GM19239 (cell line): Measurements from ENCODE around the gene STARD10.

Source experiments
- DNase-seq: peaks from one replicate; pipeline ENCODE4 v3.0.0; 2011; ENCODE audit warnings: low spot score; ENCODE audit not compliant: insufficient read length
- FAIRE-seq: peaks from 2 replicates; lab custom pipeline; 2011; peaks lifted over from hg19 to GRCh38; lab: Jason Lieb, UNC

STARD10 gene

GRCh38 chr11:72782081-72782920, 11.5 kb downstream of the STARD10 start:
- DNase-seq (no peak), FAIRE-seq (peak; percentile 4)

DNA sequence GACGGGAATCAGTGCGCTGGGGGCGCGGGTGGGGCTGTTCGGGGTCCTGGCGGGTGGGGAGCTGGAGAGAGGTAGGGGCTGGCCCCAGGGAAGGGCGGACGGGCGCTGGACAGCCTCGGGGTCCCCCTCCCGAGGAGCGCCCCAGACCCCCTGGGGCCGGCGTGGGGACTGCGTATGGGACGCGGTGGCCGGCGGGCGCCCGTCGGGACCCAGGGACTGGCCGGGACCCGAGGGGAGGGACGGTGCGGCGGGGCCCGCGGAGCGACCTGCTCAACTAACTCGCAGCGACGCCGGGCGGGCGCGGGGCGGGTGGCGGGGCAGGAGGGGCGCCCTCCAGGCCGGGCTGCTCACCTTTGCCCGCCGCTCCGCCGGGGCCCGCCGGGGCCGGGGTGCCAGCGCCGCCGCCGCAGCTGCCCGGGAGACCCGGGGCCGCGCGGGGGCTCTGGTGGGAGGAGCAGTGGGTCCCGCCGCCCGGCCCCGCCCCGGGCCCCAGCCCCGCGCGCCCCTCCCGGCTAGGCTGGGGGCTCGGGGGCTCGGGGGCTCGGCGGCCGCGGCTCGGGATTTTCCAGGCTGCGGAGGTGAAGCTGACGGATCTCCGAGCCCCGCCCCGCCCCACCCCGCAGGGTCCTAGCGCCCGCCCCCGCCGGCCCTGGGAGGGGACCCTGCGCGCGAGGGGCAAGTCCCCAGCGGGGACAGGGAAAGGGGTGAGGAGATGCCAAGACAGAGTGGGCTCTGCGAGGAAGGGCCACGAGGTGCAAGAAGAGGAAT, 12.3 kb downstream of the STARD10 start:
- DNase-seq (peak; percentile 90), FAIRE-seq (no peak)

DNA sequence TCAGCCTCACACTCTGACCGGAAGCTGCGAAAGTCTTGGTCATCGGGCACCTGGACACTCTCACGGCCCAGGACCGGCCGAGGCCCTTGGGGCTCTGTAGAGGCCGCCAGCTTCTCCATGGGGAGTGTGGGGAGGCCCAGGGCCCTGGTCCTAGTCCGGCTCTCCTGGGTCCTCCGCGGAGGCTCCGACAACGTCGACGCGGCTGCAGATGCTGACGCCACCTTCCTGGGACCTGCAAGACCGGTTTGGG, 12.9 kb downstream of the STARD10 start:
- DNase-seq (no peak), FAIRE-seq (no peak)

DNA sequence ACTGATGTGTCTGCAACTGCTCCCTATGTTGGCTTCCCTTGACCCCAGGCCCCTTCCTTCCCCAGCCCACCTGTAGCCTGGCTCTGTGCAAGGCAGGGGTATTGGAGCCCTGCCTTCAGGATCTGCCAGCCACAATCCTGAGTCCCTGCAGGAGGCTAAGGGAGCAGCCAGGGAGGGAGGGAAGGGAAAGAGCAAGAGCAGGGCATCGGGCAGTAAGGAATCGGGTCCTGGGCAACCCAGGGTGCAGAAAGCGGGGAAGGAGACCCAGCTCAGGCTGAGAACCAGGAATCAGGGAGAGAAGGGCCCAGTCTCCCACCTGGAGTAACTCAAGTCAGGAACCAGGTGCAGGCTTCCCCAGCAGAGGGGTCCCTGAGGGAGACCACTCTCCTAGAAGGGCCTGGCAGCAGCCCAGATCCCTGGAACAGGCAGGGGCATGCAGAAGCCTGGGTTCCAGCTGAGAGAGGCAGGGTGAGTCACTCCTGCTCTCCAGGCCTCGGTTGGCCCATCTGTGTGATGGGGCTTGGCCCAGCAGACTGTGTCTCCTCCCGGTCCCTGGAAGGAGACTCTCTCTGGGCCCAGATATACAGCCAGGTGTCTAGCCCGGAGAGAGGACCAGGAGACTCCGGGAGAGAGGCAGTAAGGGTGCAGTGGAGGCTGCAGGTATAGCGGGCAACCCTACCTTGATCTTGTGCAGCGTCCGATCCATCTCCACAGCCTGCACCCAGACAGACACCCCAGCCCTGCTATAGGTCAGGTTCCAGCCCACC, 13.4 kb downstream of the STARD10 start:
- no peak for DNase-seq
- no peak for FAIRE-seq

DNA sequence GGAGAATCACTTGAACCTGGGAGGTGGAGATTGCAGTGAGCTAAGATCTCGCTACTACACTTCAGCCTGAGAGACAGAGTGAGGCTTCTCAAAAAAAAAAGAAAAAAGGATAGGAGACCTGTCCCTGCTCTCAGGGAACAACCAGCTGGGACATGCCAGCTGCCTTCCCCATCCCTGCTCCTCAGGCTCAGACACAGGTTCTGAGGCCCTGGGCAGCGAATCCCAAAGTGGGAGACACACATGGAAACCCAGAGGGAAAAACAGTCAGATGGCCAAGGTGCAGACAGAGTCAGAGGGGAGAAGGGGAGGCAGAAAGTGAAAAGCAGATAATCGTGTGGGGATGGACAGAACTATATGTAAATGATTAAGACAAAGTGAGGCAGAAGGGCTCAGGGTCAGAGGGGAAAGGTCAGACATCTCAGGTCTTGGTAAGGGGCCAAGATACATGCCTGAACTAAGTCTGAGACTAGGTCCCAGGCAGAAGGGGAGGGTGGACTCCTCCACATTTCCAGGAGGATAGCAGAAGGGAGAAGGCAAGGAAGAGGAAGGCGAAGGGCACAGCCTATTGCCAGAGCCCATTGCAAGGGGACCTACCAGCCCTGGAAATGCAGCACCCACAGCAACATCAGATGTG, 14.2 kb downstream of the STARD10 start:
- FAIRE-seq, result no peak
- no peak for DNase-seq

DNA sequence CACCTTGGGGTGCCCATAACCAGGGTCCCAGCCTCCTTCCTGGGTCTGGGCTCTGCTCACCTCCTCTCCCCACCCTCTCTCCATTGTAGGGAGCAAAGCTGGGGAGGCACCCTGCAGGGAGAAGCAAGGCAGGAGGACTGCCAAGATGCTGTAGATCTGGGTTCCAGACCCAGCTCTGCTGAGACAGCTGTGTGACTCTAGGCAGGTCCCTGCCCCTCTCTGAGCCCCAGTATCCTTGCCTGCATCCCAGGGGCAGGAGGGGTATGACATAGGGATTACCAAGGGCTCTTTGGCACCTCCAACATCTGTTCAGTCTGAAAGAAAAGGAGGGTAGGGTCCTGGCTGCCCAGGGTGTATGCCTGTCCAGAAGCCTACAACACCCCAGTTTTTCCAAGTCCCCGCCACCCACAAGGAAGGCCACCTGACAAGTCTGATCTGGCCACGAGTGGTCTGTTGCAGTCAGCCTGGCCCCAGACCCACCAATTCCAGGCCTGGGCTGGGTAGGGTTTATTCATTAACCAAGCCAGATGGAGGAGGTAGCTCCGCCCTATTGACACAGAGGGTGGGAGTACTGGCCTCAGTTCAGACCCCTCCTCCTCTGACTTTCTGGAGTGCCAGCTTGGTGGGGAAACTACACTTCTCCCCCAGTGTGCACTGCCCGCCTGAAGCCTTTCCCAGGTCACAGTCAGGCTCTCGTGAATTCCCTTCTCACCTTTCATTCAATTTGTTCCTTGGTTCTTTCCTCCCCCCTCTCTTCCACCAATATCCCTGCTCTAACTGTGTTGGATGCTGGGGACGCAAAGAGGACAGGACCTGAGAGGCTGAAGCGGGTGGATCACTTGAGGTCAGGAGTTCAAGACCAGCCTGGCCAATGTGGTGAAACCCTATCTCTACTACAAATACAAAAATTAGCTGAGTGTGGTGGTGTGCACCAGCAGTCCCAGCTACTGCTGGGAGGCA, 15.0 kb downstream of the STARD10 start:
- DNase-seq (no peak), FAIRE-seq (no peak)

DNA sequence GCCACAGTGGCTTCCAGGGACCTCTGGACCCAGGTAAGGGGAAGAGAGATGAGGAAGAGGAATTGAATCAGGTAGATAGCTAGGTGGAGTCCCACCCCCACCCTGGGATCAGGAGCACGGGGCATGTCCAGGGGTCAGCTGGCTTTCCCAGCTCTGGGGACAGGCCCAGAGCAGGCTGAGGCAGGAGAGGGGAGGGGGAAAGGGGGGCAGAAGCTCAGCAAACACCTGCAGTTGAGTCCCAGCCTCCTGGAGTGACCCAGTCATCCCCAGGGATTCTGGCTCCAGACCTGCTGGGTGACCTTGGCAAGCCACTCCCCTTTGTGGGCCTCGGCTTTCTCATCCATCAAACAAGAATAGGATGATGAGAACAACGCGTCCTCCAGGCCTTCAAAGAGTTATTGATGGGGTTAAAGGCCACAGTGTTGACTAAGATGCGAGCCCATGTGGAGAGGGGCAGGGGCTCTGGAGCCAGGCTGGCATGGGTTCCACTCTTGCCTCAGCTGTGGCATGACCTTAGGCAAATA, 16.0 kb downstream of the STARD10 start:
- DNase-seq (no peak), FAIRE-seq (no peak)

- DNase-seq (no peak), FAIRE-seq (no peak)
These were observed 16.7 kb downstream of the STARD10 start for GRCh38 chr11:72776844-72777754.

GRCh38 chr11:72776117-72776843, 17.6 kb downstream of the STARD10 start:
- DNase-seq, result no peak
- no peak for FAIRE-seq

DNA sequence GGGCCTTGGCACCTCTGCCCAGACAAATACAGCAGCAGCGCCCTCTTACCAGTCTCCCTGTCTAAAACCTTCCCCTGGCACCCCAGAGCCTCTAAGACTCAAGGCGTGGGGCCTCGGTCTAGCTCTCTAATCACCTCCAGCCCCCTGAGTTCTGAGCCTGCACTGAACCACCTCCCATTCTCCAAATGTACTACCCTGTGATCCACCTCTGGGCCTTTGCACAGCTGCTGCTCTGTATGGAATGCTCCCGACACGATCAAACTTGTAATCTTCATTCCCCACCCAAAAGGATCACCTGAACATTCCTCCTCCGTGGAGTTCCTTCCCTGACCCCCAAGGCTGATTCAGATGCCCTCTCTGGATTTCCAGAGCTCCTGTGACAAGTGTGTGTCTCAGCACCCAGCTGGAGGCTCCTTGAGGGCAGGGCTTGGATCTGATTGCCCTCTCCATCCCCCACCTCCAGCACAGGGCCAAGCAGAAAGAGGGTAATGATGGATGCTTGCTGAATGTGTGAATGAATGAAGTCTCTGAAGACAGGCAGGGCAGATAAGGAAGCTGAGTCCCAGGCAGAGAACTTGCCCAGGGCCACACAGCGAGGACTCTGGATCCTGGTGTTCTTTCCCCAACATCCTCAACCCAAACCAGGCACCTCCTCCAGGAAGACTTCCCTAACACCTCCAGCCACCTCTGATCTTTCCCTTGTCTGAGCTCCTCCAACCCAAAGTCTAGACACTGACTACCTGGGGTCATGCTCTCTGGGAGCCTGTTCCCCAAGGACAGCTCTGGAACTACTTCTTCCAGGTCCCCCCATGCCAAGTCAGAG, 18.3 kb downstream of the STARD10 start:
- DNase-seq, result no peak
- no peak for FAIRE-seq

DNA sequence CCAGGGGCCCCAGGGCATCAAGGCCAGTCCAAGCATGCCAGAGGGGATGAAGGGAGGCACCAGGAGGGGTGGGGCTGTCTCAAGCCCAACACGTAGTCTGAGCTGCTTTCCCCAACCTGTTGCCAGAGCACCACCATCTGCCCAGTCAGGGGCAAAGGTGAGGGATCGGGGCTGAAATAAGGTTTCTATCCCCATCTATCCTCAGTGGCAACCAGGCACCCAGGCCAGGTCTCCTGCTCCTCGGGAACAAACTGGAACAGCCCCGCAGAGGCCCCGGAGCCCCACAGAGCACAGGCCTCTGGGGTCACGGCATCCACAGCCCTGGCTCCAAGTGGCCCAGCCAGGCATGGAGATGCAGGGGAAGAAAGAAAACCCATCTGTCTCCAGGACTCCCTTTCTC, 19.3 kb downstream of the STARD10 start:
- DNase-seq, result no peak
- FAIRE-seq, result no peak

- FAIRE-seq (no peak), DNase-seq (no peak)
These were observed 20.2 kb downstream of the STARD10 start for GRCh38 chr11:72773696-72774095.

DNA sequence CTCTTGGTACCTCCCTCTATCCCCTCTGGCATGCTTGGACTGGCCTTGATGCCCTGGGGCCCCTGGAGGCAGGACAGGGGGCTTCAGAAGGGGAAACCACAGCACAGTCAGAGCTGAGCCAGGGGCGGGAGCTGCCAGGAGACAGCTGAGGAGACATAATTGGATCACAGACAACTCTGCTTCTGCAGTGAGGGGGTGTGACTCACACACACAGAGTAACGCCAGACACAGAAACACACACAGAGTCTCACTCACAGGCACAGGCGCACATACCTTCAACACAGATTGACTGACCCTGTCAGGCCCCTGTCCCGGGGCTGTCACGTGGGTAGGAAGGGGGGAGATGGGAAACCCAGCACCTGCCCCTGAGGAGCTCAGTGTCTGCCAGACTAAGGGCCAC, 20.6 kb downstream of the STARD10 start:
- FAIRE-seq (no peak), DNase-seq (no peak)

GRCh38 chr11:72772059-72772458, 21.8 kb downstream of the STARD10 start:
- DNase-seq (no peak), FAIRE-seq (no peak)

GRCh38 chr11:72771507-72771906, 22.3 kb downstream of the STARD10 start:
- DNase-seq, result no peak
- no peak for FAIRE-seq

GRCh38 chr11:72770799-72771198, 23.0 kb downstream of the STARD10 start:
- DNase-seq (no peak), FAIRE-seq (no peak)

DNA sequence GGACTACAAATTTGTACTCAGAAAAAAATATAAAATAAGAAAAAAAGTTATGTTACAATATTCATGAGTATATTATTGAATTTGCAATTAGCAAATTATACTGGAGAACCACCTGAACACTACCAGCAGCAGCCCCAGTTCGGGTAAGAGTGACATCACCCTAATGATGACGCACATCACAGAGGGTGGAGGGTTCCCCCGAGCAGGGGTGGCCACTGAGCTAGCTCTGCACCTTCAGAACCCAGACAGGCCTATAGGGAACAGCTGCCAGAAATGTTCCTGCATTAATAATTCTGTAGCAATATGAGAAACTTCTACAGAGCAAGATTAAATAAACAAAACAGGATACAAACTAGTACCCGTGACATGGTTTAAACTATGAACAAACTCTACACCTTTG, 24.2 kb downstream of the STARD10 start:
- DNase-seq, result no peak
- no peak for FAIRE-seq
